Spinal cord (tissue), 10 donors: ENCODE measurements around the gene CELF4. TPM values are rescaled to one million over a fixed set of nuclear protein-coding genes. Genes with fewer than 3 reads are reported as not detected.

ENCODE experiments used
- DNase-seq, 6 donors: peaks; one replicate each; pipeline versions ENCODE4 v3.0.0 to v3.0.0-alpha.2; 2013 to 2015; ENCODE audit warnings: low spot score in 6 of 6, low read depth in 4 of 6
- H3K27ac ChIP-seq: one replicate; pipeline ENCODE4 v1.5.1; 2013; ENCODE audit warnings: low read depth, low read length, control low read depth
- H3K27me3 ChIP-seq: one replicate; pipeline ENCODE4 v1.6.1; 2013; ENCODE audit warnings: low read length; ENCODE audit not compliant: control insufficient read depth, insufficient read depth
- H3K36me3 ChIP-seq: one replicate; pipeline ENCODE4 v1.6.1; 2013; ENCODE audit warnings: low read length; ENCODE audit not compliant: control insufficient read depth, insufficient read depth
- H3K4me1 ChIP-seq: one replicate; pipeline ENCODE4 v1.6.1; 2013; ENCODE audit warnings: low read length; ENCODE audit not compliant: control insufficient read depth, insufficient read depth
- H3K4me3 ChIP-seq: one replicate; pipeline ENCODE4 v1.5.1; 2013; ENCODE audit warnings: low read depth, low read length, control low read depth
- H3K9me3 ChIP-seq: one replicate; pipeline ENCODE4 v1.6.1; 2013; ENCODE audit warnings: low read length; ENCODE audit not compliant: control insufficient read depth, insufficient read depth
- WGBS: methylation state at CpG from one replicate; pipeline ENCODE4 v1.1.5; 2013; ENCODE audit warnings: missing lambda C conversion rate; ENCODE audit not compliant: insufficient coverage; 5-methylcytosine and 5-hydroxymethylcytosine counted together
- polyA plus RNA-seq, 2 donors: library from polyadenylated mRNA; unstranded; fragments of 120-200 nt; gene quantifications; one replicate each; pipeline ENCODE4 v1.2.1, GENCODE V29; 2013; ENCODE audit not compliant: insufficient read length in 2 of 2
- total RNA-seq, 2 donors: library from RNA; depleted of rRNA in 1 of 2; stranded (reverse); fragments of 120-200 nt in 1 of 2; fragments of >200 nt in 1 of 2; gene quantifications; one replicate each; pipeline versions ENCODE4 v1.2.3 to v1.2.4, GENCODE V29; 2013 to 2014
- donor health status: healthy.

Gene CELF4
- total and polyA plus RNA-seq, 4 donors, result 26.6 to 139 (median 89.9) TPM

DNA sequence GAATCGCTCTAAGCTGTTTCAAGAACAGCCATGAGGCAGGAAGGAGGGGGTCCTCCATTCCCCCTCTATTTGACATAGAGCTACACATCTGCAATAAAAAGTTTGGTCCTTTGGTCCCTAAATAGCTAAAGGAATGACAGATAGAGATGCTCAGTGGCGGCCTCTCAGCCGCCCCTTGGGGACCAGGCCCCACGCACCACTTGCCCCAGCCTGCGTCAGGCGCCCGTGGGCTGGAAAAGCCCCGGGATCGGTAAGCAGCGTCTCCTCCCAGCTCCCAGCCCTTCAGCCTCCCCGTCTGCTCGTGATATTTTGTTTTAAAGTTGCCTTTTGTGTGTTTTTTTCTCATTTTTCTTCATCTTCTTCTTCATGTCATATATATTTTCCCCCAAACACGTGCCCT, 321.0 kb downstream of the CELF4 start:
- Histone ChIP-seq H3K27me3 (no peaks in the 10 kb centered on the region), H3K9me3 (no peaks in the 10 kb centered on the region), H3K27ac (no peak overlapping the region), H3K4me1 (no peaks in the 10 kb centered on the region), H3K36me3 (peaks cover 24% of the 10 kb centered on the region), H3K4me3 (no peak overlapping the region)
- WGBS, result 100% methylated on average over 2 of the region's 13 CpGs
- no peak for DNase-seq

DNA sequence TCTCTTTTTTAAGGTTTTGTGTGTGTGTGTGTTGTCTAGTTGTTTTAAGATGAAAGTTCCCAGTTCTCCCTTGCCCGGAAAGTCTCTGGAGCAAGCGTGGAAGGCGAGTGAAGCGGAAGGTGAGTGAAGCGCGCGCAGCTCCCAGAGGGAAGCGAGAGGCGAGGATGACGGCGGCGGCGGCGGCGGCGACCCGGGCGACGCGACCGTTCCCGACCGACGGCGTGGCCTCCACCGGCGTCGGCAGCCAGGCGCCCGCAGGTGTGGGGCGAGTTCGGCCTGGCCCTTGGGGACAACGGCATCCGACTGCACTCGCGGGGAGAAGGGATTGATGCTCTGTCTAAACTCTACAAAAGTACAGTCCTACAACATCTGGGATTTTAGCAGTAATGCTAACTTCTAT, 321.9 kb downstream of the CELF4 start:
- no peaks in the 10 kb centered on the region for H3K9me3 ChIP-seq
- WGBS, result 8% methylated on average over 27 of the region's 36 CpGs
- H3K4me3 ChIP-seq, result no peak overlapping the region
- peak in 2 of 6 donors; percentile 24 to 25 for DNase-seq
- no peaks in the 10 kb centered on the region for H3K4me1 ChIP-seq
- peaks cover 16% of the 10 kb centered on the region for H3K36me3 ChIP-seq
- H3K27me3 ChIP-seq, result no peaks in the 10 kb centered on the region
- H3K27ac ChIP-seq, result no peak overlapping the region

DNA sequence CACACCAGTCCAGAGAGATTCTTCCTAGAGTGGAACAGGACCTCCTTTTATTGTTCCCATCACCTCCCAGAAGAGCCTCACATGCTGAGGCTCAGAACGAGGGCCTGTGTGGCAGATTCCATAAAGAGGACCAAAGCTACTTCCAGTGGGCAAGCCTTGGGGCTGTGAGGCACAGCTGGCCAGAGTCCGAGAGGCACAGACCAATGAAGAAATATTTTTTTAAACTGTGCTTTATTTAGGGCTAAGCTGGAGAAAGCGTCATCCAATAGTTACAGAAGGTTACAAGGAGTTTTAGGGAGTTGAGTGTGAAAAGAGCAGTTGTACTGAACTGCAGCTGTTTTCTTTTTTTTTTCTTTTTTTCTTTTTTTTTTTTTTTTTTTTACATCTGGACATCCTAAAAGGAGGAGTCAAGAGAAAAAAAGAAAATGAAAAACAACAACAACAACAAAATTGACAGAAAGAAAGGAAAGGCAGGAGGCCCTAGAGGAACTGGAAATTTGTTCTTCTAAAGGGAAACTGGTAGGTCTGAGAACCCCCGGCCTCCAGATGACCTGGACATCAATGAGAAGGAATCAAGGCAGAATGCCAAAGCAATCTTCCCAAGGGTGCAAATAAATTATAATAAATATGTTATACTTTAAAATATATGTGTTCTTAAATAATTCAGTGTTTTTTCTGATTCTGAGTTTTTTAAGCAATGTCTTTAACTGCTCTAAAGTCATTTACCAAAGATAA, 322.6 kb downstream of the CELF4 start:
- Histone ChIP-seq H3K27ac (no peak overlapping the region), H3K4me3 (no peak overlapping the region), H3K4me1 (no peaks in the 10 kb centered on the region), H3K36me3 (peaks cover 11% of the 10 kb centered on the region), H3K27me3 (no peaks in the 10 kb centered on the region), H3K9me3 (no peaks in the 10 kb centered on the region)
- WGBS, result 71% methylated on average over 3 of the region's 4 CpGs
- no peak for DNase-seq

DNA sequence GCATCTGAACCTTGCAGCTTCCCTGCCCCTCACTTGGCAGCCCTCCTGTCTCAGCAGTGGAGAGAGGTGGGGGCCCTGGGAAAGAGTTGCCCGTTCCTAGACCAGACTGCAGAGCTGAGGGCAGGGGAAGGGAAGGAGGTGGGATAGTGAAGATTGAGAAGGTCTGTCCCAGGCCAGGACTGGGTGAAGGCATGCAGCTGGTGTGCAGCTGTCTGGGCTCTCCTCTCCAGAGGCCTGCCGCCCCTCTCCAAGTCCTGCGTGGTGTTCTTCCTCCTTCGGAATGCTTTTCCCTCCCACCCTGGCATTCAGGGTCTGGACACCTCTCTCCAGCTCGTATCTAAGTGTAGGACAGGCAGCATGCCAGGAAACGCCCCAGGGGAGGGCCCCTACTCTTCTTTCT, 323.5 kb downstream of the CELF4 start:
- 59% methylated on average over 4 of the region's 6 CpGs for WGBS
- peaks cover 8% of the 10 kb centered on the region for H3K36me3 ChIP-seq
- H3K9me3 ChIP-seq, result no peaks in the 10 kb centered on the region
- H3K4me3 ChIP-seq, result no peak overlapping the region
- H3K27ac ChIP-seq, result no peak overlapping the region
- H3K27me3 ChIP-seq, result no peaks in the 10 kb centered on the region
- H3K4me1 ChIP-seq, result no peaks in the 10 kb centered on the region
- DNase-seq, result no peak

DNA sequence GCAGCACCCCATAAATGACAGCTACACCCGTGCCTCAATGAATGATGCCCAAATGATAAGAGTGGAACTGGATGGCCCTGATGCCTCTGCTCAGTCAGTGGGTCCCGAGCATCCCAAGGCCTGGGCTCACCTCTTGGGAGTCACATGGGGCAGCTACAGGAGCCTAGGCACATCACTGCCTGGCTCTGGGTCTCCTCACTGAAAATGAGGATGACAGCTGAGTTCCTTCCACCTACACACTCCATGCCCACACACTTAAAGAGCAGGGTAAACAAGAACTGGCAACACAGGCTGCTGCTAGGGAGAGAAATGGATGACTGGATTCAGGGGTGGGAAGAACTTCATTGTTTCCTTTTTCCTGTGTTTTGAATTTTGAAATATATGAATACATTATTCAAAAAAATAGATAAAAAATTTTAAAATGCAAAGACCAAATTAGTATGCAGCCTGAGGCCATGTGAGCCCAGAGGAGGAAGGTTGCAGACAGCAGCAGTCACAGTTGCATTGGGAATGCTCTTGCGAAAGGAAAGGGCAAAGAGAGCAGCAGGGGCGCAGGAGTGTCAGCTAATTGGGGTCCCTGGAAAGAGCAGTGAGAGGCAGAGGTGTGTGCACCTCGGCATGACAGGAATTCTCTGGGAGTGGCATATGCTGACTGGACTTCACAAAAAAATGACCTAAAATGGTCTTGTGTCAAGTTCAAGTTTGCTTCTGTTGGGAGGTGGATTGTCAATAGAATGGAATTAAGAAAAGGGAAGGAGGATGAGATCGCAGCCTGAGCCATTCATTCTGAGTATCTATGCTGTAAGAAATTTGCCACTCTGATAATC, 327.1 kb downstream of the CELF4 start:
- WGBS, result 89% methylated on average over 5 of the region's 6 CpGs
- Histone ChIP-seq H3K27ac (no peak overlapping the region), H3K4me1 (no peaks in the 10 kb centered on the region), H3K4me3 (no peak overlapping the region), H3K9me3 (no peaks in the 10 kb centered on the region), H3K27me3 (no peaks in the 10 kb centered on the region), H3K36me3 (peaks cover 5% of the 10 kb centered on the region)
- DNase-seq, result no peak

DNA sequence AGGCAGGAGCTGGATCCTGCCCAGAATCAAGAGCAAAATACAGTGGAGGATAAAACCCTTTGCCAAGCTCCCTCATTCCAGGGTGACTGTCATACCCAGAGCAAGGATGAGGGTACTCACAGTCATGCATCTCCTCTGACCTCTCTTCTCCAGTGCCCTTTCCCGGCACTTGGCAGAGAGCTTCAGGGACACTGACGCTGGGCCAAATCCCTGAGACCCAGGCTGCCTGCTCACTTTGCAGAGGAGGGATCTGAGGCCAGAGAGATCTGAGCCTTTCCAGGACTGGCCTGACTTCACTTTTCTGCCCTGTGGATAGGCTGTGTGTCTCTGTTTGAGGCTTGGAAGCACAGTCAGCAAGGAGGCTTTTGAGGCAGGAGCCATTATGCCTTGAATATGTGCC, 330.0 kb downstream of the CELF4 start:
- Histone ChIP-seq H3K36me3 (no peaks in the 10 kb centered on the region), H3K9me3 (no peaks in the 10 kb centered on the region), H3K4me3 (no peak overlapping the region), H3K4me1 (no peaks in the 10 kb centered on the region), H3K27me3 (no peaks in the 10 kb centered on the region), H3K27ac (no peak overlapping the region)
- WGBS, result 92% methylated on average over 2 of the region's 2 CpGs
- no peak for DNase-seq

DNA sequence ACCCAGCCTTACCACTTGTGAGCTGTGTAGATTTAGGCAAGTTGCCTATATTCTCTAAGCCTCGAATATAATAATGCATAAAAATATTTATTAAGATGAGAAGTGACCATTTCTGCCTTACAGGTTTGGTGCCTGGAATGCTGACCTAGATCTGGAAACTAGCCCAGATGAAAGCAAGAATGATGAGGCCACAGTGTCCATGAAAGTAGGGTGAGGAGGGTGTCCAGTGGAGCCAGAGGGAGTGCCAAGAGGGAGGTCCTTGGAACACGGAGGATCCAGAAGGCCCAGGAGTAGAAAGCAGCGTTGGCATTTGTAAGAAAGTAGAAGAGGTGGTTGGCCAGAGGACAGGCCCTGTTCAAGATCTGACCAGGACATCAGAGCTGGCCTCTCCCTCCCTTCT, 334.3 kb downstream of the CELF4 start:
- Histone ChIP-seq H3K9me3 (no peaks in the 10 kb centered on the region), H3K4me3 (no peak overlapping the region), H3K4me1 (no peaks in the 10 kb centered on the region), H3K27me3 (no peaks in the 10 kb centered on the region), H3K36me3 (no peaks in the 10 kb centered on the region), H3K27ac (no peak overlapping the region)
- WGBS, result 89% methylated on average over 2 of the region's 3 CpGs
- DNase-seq, result no peak

DNA sequence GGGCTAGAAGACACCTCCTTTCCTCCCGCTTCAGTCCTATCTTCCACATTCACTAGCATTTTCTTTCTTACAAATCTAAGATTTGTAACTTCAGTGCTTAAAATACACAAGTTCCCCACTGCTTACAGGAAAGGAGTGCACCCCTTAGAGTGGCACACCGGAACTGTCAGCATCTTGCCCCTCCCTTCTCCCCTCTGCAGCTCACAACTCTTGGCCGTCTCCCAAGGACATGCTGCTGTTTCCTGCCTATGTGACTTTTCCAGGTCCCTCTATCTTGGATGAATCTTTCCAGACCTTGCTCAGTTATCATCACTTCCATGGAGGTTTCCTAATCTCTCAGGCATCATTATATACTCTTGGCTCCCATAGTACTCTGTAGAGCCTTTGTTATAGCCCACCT, 334.8 kb downstream of the CELF4 start:
- Histone ChIP-seq H3K9me3 (no peaks in the 10 kb centered on the region), H3K4me3 (no peak overlapping the region), H3K27me3 (no peaks in the 10 kb centered on the region), H3K4me1 (no peaks in the 10 kb centered on the region), H3K36me3 (no peaks in the 10 kb centered on the region), H3K27ac (no peak overlapping the region)
- DNase-seq, result peak in 1 of 6 donors; percentile 32
- WGBS, result 73% methylated on average over 3 of the region's 3 CpGs

DNA sequence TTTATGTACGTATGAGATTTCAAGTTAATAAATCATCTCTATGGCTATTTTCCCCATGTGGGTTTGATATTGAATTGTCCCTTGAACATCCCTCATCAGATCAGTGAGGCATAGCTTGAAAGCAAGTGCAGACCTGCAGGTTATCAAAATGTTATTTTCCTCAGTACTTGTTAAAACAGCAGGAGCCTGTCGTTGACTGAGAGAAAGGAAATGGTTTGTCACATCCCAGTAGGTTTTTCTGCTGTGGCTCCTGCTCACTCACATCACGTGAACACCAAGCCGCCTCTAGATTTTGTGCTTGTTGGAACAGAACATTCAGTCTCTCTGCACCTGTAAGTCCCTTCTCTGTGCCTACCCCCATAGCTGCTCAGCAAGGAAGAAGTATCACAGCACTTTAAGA, 340.3 kb downstream of the CELF4 start:
- 53% methylated on average over 3 of the region's 4 CpGs for WGBS
- DNase-seq, result peak in 1 of 6 donors; percentile 80
- Histone ChIP-seq H3K27ac (no peak overlapping the region), H3K27me3 (no peaks in the 10 kb centered on the region), H3K9me3 (no peaks in the 10 kb centered on the region), H3K36me3 (no peaks in the 10 kb centered on the region), H3K4me3 (no peak overlapping the region), H3K4me1 (no peaks in the 10 kb centered on the region)

DNA sequence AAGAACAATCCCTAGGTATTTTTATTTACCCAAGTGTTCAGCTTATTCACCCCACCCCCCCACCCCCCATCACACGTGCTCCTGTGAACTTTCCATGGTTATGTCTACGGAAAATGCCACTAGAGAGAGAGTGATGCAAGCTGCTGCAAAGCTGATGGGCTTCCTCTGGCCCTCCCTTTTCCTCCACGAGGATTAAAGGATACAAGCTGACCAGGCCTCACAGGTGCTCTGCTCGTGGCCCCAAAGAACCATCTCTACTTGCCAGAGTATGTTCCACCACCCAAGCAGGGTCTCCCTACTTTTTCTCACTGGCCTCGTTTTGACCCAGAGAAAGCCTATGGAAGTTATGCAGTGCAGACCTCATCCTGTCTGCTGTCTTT, 342.6 kb downstream of the CELF4 start:
- Histone ChIP-seq H3K4me1 (no peaks in the 10 kb centered on the region), H3K27me3 (no peaks in the 10 kb centered on the region), H3K27ac (no peak overlapping the region), H3K4me3 (no peak overlapping the region), H3K9me3 (no peaks in the 10 kb centered on the region), H3K36me3 (no peaks in the 10 kb centered on the region)
- WGBS, result 61% methylated on average over 3 of the region's 5 CpGs
- no peak for DNase-seq
